CMK (cell line): ENCODE data around the gene PROB1.
A peak's percentile ranks its signal among the peaks of the same experiment; 100 is the strongest.
"Not testable (repeated sequence)": the region's sequence is repeated elsewhere in the genome, so short reads cannot be mapped to it uniquely, and the experiment has no call there.

Source experiments
- DNase-seq: peaks from one replicate; pipeline ENCODE4 v3.0.0-alpha.2; 2010; ENCODE audit warnings: low read depth

PROB1 gene

DNA sequence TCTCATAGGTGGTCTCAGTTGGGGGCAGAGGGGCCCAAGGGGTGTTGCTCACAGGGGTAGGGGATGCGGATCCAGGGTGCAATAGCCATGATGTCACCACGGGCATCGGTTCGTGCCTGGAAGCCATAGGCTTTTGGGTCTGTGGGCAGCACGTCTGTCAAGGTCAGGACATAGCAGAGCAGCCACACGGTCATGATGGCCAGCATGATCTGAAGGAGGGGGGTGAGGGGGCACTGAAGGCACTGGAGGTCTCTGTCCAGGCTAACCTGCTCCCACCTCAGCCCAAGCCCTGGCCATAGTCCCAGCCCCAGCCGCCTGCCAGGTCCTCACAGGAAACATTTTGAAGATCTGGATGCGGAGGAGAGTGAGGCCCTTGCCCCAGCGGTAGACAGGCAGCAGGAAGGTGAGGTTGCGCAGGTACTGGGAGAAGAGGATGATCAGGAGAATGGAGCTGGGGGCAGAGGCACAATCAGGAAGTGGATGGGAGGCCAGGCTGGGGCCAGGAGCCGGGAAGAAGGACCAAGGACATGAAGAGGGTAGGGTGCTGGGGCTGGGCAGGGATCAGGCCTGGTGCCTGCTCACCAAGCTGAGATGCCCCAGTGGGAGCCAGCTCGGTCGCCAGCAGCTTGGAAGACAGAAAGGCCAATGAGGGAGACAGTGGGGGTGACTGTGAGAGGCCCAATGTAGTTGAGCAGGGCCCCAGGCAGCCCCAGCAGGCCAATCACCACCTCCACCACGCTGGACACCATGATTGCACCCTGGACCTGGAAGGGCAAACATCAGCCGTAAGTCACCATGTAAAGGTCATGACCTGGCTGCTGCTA lies 15.1 kb downstream of the PROB1 start:
- DNase-seq: no peak

DNA sequence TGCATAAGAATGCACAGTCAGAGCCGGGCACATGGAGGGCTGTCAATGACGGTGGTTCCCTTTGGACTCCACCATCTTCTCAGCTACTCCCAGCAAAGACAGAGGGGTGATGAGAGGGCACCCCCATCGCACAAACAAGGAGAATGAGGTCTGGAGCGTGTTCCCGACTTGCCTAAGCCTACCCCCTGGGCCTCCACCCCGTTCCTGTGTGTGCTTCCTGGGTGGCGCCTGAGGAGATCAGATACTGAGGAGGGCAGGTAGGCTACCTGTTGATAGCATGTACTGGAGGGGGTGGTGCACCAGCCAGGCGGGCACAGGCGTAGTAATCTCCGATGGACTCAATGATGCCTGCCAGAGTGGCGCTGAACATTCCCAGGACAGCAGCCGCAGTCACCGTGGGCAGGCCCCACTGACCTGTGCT lies 16.0 kb downstream of the PROB1 start:
- no peak for DNase-seq

DNA sequence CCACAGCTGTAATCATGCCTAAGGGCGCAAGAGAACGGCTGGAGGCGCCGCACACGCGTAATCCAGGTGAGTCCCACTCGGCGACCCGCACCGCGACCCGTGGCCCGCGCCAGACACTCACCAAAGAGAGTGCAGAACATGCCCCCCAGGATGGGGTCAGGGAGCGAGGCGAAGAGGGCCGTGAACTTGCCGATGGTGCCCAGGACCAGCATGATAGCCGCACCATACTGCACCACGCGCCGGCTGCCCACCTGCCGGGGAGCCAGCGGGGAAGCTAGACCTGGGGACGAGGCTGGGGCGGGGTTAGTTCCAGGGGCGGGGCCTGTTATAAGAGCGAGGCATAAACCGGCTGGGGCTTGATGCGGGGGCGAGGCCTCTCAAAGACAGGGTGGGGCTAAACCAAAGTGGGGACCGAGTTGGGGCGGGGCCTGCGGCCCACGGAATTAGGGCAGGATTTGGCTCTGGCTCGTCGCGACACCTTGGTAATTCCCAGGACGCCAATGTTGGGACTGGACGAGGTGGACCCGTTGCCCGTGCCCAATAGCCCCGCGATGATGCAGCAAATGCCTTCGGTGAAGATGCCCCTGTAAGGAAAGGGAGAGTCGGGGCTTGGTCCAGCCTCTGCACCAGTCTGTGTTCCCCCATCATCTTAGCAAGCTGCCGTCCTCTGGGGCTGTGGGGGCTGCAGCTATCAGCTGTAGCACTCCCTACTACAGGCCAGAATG lies 16.6 kb downstream of the PROB1 start:
- DNase-seq: no peak

DNA sequence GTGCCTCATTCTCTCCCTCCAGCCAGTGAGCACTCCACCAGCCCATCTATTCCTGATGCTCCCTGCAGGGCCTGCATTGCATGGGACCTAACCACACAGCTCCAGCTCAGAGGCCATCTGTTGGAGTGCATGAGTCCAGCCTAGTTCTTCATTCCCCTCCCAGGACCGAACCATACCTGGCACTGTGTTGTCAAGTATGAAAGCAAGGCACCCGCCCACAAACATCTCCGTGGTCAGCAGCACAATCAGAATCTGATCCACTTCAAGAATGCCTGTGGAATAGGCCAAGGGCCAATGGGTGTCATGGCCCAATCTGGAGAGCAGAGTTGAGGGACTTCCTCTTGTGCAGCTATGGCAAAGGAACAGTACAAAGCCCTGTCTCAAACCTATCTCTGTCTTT lies 17.7 kb downstream of the PROB1 start:
- DNase-seq: no peak

DNA sequence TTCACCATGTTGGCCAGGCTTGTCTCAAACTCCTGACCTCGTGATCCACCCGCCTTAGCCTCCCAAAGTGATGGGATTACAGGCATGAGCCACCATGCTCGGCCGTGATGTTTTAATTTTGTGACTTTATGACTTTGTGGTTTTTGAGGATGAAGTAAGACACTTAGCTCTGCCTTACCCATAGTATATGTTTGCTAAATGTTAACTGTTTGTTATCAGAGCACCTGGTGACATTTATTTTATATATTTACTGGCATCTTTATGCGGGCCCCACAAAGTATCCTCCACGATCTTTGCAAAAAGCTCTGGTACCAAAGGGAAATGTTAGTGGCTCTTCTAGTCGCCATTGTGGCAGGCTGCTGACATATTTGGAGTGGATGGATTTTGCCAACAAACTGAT lies 18.5 kb downstream of the PROB1 start:
- no peak for DNase-seq

DNA sequence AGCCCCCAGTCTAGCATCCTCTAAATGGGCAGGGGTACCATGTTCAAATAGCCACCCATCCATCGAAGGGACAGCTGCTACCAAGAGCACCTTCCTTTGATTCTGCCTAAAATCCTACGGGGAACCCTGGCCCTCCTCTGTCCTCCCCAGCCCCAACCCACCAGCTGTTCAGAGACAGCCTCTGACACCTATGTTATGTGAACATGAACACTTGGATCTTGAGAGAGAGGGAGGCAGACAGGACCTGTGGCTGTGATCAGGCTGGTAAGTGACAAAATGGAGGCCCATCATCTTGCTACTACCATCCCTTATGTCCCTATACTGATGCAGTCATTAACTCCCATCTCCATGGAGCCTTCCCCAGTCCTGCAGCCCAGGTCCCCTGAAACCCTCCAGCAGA lies 20.0 kb downstream of the PROB1 start:
- DNase-seq: no peak

DNA sequence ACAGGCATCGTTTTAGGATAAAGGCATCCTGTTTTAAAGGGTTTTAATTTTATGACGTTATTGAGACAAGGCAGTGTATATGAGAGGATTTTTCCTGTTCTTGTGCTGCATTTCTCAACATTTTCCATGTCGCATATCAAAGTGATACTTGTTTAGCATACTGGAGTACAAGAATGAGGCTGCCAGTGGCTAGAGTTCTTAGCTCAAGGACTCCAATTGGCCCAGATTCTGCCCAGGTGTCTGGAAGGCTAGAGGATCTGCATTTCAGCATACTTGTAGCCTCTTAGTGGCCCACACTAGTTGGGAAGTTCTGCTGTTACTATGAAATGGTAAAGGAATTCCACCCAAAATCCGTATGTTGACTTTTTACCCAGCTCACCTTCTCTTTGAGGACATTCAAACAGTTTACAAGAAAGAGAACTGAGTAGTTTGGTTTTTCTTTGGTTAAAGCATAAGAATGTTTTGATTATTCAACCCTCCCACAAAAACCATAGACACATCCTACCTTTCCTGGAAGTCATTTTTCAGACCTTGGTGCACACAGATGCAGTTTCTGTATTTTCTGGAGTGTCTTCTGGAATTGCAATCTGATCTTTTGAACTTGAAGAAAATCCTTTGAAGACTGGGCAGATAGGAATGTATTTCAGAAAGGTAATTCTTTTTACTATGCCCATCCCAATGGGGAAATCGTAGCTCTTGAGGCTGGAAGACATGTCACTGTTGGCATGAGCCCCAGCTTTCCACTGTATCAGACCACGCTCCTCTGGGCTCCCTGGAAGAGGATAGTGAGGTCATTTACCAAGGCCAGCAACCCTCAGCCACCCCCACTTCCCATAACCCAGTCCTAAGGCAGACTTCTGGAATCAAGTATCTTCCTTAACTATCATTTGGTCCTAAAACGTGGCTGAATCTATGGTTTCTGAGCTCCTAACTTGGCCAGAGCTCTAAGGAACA lies 23.1 kb downstream of the PROB1 start:
- no peak for DNase-seq

DNA sequence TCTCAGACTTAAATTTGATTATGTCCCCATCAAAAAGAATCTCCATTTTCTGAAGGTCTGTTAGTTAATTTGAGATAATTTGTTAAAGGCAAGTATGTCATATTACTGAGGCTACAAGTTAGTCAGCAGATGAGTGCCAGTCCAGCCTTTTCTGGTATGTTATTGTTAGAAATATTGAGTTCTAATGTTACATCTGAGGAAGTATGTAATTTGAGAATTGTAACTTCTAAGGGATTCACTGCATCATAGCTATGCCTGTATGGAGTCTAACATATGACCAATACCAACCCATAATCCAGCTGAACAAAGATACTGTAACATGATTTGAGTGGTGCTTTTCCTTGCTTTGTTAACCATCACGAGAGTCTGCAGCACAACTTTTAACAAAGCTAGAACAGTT lies 25.7 kb downstream of the PROB1 start:
- no peak for DNase-seq

DNA sequence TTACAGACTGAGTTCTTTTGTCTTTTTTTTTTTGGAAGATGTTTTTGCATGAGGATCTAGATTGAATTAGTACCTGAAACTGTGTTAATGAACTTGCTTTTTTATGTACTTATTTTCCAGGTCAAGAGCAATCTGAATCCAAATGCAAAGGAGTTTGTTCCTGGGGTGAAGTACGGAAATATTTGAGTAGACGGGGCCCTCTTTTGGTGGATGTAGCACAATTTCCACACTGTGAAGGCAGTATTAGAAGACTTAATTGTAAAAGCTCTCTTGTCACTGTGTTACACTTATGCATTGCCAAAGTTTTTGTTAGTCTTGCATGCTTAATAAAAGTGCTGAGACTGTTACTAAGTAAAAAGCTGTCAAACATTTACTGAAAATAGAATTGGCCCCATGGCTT lies 26.3 kb downstream of the PROB1 start:
- DNase-seq: no peak

DNA sequence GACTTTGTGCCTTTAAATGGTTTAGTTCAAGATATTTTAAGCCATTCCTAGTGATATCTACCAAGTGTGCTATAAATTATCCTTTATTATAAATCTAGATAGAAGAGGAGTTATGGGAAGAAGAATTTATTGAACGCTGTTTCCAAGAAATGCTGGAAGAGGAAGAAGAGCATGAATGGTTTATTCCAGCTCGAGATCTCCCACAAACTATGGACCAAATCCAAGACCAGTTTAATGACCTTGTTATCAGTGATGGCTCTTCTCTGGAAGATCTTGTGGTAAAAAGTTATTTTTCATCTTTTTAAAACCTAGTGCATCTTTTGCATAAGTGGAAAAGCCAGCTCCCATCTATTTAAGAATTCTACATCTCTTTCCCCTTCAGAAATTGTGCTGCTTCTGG lies 30.4 kb downstream of the PROB1 start:
- no peak for DNase-seq

DNA sequence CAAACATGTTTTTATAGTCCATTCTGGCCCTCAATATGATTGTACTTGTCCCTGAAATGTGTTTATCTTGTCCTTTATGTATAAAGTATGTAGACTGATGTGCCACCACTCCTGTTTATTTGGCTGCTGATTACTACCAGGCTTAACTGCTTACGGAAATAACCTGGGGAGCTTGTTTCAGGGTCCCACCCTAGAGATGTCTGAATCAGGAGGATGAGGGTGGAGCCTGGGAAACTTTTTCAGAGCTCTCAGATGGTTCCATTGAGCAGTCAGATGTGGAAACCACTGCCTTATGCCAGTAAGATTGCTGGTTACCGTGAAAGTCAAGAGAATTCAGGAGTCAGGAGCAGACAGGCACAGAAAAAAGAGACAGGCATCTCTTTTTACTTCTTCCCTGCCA lies 31.0 kb downstream of the PROB1 start:
- DNase-seq: no peak

DNA sequence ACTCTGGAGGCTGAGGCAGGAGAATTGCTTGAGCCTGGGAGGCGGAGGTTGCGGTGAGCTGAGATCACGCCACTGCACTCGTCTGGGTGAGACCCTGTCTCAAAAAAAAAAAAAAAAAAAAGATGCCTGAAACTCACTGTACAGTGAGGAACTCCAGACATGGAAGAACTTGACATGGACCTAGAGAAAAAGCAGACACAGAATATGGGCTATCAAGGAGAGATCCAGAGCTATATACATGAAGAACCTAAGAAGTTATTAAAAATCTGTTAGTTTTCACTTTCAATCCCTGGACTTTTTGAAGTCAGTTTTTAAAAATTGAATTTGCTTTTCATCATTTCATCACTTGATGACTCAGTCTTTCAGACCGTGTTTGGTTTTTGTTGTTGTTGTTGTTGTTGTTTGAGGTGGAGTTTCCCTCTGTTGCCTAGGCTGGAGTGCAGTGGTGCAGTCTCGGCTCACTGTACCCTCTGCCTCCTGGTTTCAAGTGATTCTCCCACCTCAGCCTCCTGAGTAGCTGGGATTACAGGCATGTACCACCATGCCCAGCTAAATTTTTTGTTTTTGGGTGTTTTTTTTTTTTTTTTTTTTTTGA lies 33.0 kb downstream of the PROB1 start:
- DNase-seq: no peak

DNA sequence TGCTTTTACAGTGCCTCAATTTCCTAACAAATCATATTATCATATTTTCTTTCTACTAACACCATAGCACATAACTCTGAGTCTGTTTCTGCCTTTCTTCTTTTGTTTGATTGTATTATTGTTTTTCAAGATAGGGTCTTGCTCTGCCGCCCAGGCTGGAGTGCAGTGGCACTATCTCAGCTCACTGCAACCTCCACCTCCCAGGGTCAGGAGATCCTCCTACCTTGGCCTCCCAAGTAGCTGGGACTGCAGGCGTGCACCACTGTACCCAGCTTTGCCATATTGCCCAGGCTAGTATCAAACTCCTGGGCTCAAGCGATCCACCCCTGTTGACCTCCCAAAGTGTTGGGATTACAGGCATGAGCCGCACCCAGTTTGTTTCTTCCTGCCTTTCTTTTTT lies 34.5 kb downstream of the PROB1 start:
- DNase-seq: no peak

DNA sequence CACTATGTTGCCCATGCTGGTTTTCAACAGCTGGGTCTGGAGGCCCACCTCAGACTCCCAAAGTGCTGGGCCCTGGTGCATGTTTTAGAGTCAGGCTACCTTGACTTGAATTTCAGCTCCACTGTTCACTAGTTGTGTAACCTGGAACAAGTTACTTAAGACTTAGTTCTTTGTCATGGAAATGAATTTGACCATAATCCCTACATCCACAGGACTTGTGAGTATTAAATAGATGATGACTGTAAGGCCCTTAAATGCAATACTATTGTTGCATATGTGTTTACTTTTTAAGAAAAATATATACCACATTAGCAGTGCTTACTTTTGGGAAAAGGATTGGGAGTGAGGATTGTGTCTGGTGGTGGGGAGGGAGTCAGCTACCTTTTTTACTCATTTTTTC lies 36.8 kb downstream of the PROB1 start:
- DNase-seq: no peak

DNA sequence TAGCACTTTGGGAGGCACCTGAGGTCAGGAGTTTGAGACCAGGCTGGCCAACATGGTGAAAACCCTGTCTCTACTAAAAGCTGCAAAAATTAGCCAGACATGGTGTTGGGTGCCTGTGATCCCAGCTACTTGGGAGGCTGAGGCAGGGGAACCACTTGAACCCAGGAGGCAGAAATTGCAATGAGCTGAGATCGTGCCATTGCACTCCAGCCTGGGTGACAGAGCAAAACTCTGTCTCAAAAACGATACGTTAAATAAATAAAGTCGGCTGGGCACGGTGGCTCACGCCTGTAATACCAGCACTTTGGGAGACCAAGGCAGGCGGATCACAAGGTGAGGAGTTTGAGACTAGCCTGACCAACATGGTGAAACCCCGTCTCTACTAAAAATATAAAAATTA lies 39.0 kb downstream of the PROB1 start:
- not testable (repeated sequence) for DNase-seq

DNA sequence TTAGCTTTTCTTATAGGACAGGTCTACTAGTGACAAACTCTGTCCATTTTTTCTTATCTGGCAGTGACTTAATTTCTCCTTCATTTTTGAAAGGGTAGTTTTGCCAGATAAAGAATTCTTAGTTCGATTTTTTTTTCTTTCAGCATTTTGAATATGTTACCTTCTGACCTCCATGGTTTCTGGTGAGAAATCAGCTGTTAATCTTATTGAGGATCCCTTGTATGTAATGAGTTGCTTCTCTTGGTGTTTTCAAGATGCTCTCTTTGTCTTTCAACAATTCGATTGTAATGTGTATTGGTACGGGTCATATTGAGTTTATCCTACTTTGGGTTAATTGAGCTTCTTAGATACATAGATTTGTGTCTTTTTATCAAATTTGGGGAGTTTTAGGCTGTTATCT lies 40.7 kb downstream of the PROB1 start:
- no peak for DNase-seq

DNA sequence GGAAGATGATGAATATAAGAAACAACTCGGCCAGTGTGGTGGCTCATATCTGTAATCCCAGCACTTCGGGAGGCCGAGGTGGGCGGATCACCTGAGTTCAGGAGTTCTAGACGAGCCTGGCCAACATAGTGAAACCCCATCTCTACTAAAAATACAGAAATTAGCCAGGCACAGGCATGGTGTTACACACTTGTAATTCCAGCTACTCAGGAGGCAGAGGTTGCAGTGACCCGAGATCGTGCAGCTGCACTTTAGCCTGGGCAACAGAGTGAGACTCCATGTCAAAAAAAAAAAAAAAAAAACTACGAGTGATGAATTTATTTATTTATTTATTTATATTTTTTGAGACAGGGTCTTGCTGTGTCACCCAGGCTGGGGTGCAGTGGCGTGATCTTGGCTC lies 47.0 kb downstream of the PROB1 start:
- not testable (repeated sequence) for DNase-seq

DNA sequence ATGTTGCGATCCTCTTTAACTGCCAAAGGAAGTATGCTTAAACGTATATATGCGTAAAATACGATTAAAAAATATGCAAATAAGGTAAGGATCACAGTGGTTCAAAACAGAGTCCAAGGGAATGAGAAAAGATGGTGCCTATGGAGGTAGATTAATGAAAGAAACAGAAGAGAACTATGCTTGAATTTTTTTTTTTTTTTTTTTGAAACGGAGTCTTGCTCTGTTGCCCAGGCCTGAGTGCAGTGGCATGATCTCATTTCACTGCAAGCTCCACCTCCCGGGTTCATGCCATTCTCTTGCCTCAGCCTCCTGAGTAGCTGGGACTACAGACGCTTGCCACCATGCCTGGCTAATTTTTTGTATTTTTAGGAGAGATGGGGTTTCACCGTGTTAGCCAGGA lies 49.5 kb downstream of the PROB1 start:
- not testable (repeated sequence) for DNase-seq

DNA sequence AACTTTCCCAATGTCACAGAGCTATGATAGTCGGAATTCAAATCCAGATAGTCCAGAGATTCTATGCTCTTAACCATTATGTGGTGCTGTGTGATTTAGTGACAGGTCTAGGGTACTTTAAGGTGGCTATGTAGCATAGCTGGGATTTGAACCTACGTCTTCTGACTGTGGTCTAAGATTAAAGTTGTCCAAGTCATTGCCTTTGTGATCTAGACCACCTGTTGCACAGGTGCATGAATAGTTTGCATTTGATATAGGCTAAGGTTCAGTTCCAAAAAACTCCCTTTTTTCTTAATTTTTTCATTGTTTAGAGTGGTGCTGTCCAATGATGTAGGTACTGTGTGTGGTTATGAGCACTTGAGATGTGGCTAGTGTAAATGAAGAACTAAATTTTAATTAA lies 50.7 kb downstream of the PROB1 start:
- no peak for DNase-seq

DNA sequence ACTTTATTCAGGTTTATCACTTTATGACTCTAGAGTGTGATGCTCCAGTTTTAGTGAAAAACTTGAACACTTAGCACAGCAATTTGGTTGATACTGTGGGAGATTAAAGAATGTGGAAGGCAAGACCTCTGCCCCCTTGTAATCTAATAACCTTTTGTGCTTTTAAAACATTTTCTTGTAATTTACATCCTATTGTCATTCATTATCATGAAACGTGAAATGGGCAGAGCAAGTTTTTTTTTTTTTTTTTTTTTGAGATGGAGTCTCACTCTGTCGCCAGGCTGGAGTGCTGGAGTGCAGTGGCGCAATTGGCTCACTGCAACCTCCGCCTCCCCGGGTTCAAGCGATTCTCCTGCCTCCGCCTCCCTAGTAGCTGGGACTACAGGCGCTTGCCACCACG lies 51.4 kb downstream of the PROB1 start:
- no peak for DNase-seq

DNA sequence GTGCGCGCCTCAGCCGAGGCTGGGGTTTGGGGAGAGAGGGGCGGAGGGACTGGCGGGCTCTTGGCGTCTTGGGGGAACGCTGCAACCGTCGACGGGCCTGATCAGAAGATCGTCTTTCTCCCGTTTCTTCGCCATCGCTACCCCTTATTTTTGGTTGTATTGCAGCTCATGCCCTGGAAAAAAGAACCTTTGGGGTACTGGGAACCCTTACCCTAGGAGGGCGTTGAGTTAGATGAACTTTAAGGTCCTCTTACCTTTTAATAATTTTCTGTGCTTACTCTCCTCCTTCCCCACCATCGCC lies 52.5 kb downstream of the PROB1 start:
- DNase-seq: no peak

DNA sequence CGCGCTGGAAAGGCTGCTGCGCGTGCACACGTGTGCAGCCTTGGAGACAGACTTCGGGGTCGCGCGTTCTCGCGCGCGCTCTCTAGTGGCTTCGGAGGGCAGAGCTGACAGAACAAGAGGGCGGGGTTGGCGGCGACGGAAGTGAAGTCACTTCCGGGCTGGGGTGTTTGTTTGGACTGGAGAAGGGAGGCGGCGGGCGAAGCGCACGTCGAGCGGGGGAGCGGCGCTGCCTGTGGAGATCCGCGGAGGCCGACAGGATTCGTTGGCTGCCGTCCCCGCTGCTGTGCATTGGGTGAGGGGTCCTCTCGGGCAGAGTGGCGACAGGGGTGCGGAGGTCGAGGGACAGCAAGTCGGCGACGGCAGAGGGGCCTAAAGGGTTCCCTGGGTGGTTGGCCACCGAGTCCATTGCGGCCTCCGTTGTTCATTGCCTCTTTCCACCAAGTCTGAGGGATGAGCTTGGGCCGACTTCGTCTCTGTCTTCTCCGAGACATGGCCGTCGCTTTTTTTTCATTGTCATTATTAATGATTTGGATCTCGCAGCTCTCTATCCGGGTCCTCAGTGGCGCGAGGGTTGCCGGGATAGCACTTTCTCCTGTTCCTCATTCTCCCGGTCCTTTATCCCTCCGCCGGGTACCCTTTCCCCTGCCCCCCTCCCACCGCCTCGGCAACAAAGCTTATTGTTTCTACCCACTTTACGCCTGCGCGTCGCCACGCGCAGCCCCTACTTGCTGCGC lies 53.0 kb downstream of the PROB1 start, which contains the start of gene PAIP2:
Gene PAIP2, plus strand, starts transcription at position 166 of the 734 bp plus-strand sequence. CDS start 21,931 bp downstream, outside the sequence.
- DNase-seq: peak; percentile 92
